ENCODE measurements around the gene APOB.

APOB gene

GRCh38 chr2:21039979-21040467 is 3.9 kb downstream of the APOB start:
- no peak for TF ChIP-seq CTCF (IDR thresholded peaks at IDR 0.05; ENCODE audit: extremely low read depth, missing control alignments)
- no peak for DNase-seq (ENCODE audit: low spot score)

- TF ChIP-seq CTCF (IDR thresholded peaks at IDR 0.05; ENCODE audit: extremely low read depth, missing control alignments): no peak
- no peak for DNase-seq (ENCODE audit: low spot score)
Observed at GRCh38 chr2:21039080-21039556, 4.8 kb downstream of the APOB start.

- TF ChIP-seq CTCF (IDR thresholded peaks at IDR 0.05; ENCODE audit: extremely low read depth, missing control alignments): no peak
- DNase-seq (ENCODE audit: low spot score): no peak
Observed at GRCh38 chr2:21038403-21039073, 5.3 kb downstream of the APOB start.

GRCh38 chr2:21037671-21038108 is 6.2 kb downstream of the APOB start:
- DNase-seq (ENCODE audit: low spot score): no peak
- no peak for TF ChIP-seq CTCF (IDR thresholded peaks at IDR 0.05; ENCODE audit: extremely low read depth, missing control alignments)

GRCh38 chr2:21036708-21037670 is 6.9 kb downstream of the APOB start:
- no peak for DNase-seq (ENCODE audit: low spot score)
- TF ChIP-seq CTCF (IDR thresholded peaks at IDR 0.05; ENCODE audit: extremely low read depth, missing control alignments): no peak

- DNase-seq (ENCODE audit: low spot score): no peak
- TF ChIP-seq CTCF (IDR thresholded peaks at IDR 0.05; ENCODE audit: extremely low read depth, missing control alignments): no peak
Observed at GRCh38 chr2:21035974-21036707, 7.7 kb downstream of the APOB start.
